Measurements from ENCODE around the gene OR2G3. TPM values are rescaled to one million over a fixed set of nuclear protein-coding genes. Genes with fewer than 3 reads are reported as not detected.

OR2G3 gene
- total RNA-seq, 1 donor from 2014 or later, result not detected

Other genes with a start within 250 kb of the OR2G3 start
- gene NLRP3, start 189.4 kb upstream of the OR2G3 start, total RNA-seq, result 11.5 TPM
- not detected for gene OR2B11, start 147.5 kb upstream of the OR2G3 start, total RNA-seq
- 0.03 TPM for gene OR2C3, start 69.1 kb upstream of the OR2G3 start, total RNA-seq
- gene GCSAML, start 56.5 kb upstream of the OR2G3 start, total RNA-seq, result 0.51 TPM
- not detected for gene OR2G2, start 17.2 kb upstream of the OR2G3 start, total RNA-seq
- gene OR13G1, start 74.2 kb downstream of the OR2G3 start, total RNA-seq, result not detected
- gene OR6F1, start 111.1 kb downstream of the OR2G3 start, total RNA-seq, result not detected
- not detected for gene OR14K1, start 133.0 kb downstream of the OR2G3 start, total RNA-seq
- not detected for gene OR14A2, start 142.6 kb downstream of the OR2G3 start, total RNA-seq
- gene OR1C1, start 155.0 kb downstream of the OR2G3 start, total RNA-seq, result not detected
- gene OR14A16, start 218.5 kb downstream of the OR2G3 start, total RNA-seq, result not detected
- not detected for gene OR11L1, start 236.3 kb downstream of the OR2G3 start, total RNA-seq